GM12878 (cell line): ENCODE measurements around the gene SPATA31D3.

Experiments
- CTCF ChIP-seq, 3 experiments: IDR thresholded peaks in 2 of 3; conservative IDR thresholded peaks in 1 of 3; 2 replicates each; pipeline ENCODE4 v1.5.1; 2011; ENCODE audit warnings: low read depth in 3 of 3, low read length in 3 of 3, mild to moderate bottlenecking in 3 of 3, control low read depth in 2 of 3, moderate library complexity in 2 of 3, inconsistent platforms in 1 of 3, mixed read lengths in 1 of 3; ENCODE audit not compliant: control insufficient read depth in 2 of 3, insufficient read depth in 1 of 3; ENCODE audit errors: extremely low read depth in 1 of 3
- EP300 ChIP-seq, 2 experiments: fragments of 150-350 bp in 1 of 2; IDR thresholded peaks; 2 replicates each; pipeline ENCODE4 v1.6.1; 2011 to 2012; ENCODE audit warnings: low read depth in 2 of 2, low read length in 2 of 2, borderline replicate concordance in 1 of 2, improper control_type of control experiment in 1 of 2, inconsistent platforms in 1 of 2; ENCODE audit not compliant: control insufficient read depth in 1 of 2
- EZH2 ChIP-seq: IDR thresholded peaks from 2 replicates; pipeline ENCODE4 v1.6.1; 2012; ENCODE audit warnings: low read depth, mild to moderate bottlenecking, control low read depth, inconsistent platforms, low read length, borderline replicate concordance; ENCODE audit not compliant: control insufficient read depth
- NFXL1 ChIP-seq: fragments of 450-650 bp; IDR thresholded peaks from 2 replicates; pipeline ENCODE4 v1.6.1; 2017; ENCODE audit warnings: antibody characterized with exemption, mild to moderate bottlenecking, borderline replicate concordance
- POLR2AphosphoS5 ChIP-seq: IDR thresholded peaks from 2 replicates; pipeline ENCODE4 v1.6.1; 2011; ENCODE audit warnings: mild to moderate bottlenecking, low read length, inconsistent platforms
- SUZ12 ChIP-seq: fragments of 200-600 bp; sonication (generic); IDR thresholded peaks from one replicate; pipeline ENCODE4 v1.6.1; 2018; ENCODE audit warnings: antibody characterized with exemption, mild to moderate bottlenecking; ENCODE audit not compliant: unreplicated experiment
- TARDBP ChIP-seq: IDR thresholded peaks from 2 replicates; pipeline ENCODE4 v1.6.1; 2016; ENCODE audit warnings: borderline replicate concordance
- ZNF24 ChIP-seq: fragments of 450-650 bp; IDR thresholded peaks from 2 replicates; pipeline ENCODE4 v1.6.1; 2017; ENCODE audit warnings: antibody characterized with exemption, mild to moderate bottlenecking
- ZNF687 ChIP-seq: fragments of 450-650 bp; IDR thresholded peaks from 2 replicates; pipeline ENCODE4 v1.6.1; 2017; ENCODE audit warnings: mild to moderate bottlenecking, moderate library complexity
- ZZZ3 ChIP-seq: IDR thresholded peaks from 2 replicates; pipeline ENCODE4 v1.6.1; 2011; ENCODE audit warnings: low read depth; ENCODE audit not compliant: control insufficient read depth, insufficient read length

DNA sequence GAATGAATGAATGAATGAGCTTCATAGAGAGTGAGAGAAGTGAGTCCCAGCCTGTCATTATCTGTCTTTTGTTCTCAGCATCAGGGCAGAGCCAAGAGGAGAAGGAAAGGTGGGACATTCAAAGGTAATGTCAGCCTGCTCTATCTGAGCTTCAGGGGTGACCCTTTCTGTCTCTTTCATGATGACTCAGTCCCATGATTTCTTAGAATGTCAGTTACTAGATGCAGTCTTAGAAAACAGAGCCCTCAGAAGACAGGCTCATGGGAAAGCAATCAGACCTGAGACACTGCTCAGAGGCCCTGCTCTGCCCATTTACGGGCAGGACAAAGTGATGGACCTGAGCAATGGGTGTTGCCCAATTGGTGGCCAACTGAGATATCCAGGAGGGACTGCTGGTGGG is 46.4 kb downstream of the SPATA31D3 start:
- TF ChIP-seq CTCF (IDR thresholded peaks at IDR 0.05 in 2 of 3, conservative IDR thresholded peaks at IDR 0.05 in 1 of 3; ENCODE audit: control insufficient read depth in 2 of 3, extremely low read depth in 1 of 3, insufficient read depth in 1 of 3, low read depth in 3 of 3, low read length in 3 of 3) (no peak), ZNF24 (no peak), TARDBP (no peak), EP300 (IDR thresholded peaks at IDR 0.05; ENCODE audit: borderline replicate concordance in 1 of 2, control insufficient read depth in 1 of 2, low read depth in 2 of 2, low read length in 2 of 2) (no peak), NFXL1 (no peak), SUZ12 (no peak), POLR2AphosphoS5 (no peak), ZNF687 (no peak), EZH2 (no peak), ZZZ3 (no peak)
